Gastrocnemius medialis (tissue), 4 donors: ENCODE measurements around the gene GCK. TPM values are rescaled to one million over a fixed set of nuclear protein-coding genes. Genes with fewer than 3 reads are reported as not detected.

Experiments
- ATAC-seq, 2 donors: fragments of 150-250 bp; one replicate each; pipeline ENCODE4 v1.9.1; 2016
- DNase-seq, 2 donors: peaks; one replicate each; pipeline ENCODE4 v3.0.0-alpha.2; 2019
- H3K27ac ChIP-seq, 4 donors: fragments of 200-600 bp; sonication (generic); 1 replicate in 1 of 4; 2 replicates in 3 of 4; pipeline ENCODE4 v1.5.1; 2016 to 2018; ENCODE audit warnings: mild to moderate bottlenecking in 2 of 4, moderate library complexity in 1 of 4
- H3K27me3 ChIP-seq, 3 donors: fragments of 200-600 bp; sonication (generic) in 2 of 3; 1 replicate in 1 of 3; 2 replicates in 2 of 3; pipeline versions ENCODE4 v1.5.1 to v1.6.0; 2016 to 2019; ENCODE audit warnings: mild to moderate bottlenecking in 1 of 3, moderate library complexity in 1 of 3
- H3K36me3 ChIP-seq, 2 donors: fragments of 200-600 bp; sonication (generic) in 1 of 2; one replicate each; pipeline ENCODE4 v1.5.1; 2017 to 2018
- H3K4me1 ChIP-seq, 2 donors: fragments of 200-600 bp; sonication (generic) in 1 of 2; one replicate each; pipeline ENCODE4 v1.5.1; 2016 to 2017; ENCODE audit warnings: mild to moderate bottlenecking in 2 of 2
- H3K4me3 ChIP-seq, 4 donors: fragments of 200-600 bp; sonication (generic) in 3 of 4; 1 replicate in 1 of 4; 2 replicates in 3 of 4; pipeline ENCODE4 v1.5.1; 2016 to 2019; ENCODE audit warnings: mild to moderate bottlenecking in 2 of 4
- H3K9me3 ChIP-seq, 3 donors: fragments of 200-600 bp; sonication (generic) in 2 of 3; 1 replicate in 1 of 3; 2 replicates in 2 of 3; pipeline ENCODE4 v1.5.1; 2016 to 2019
- CTCF ChIP-seq, 5 experiments: fragments of 450-650 bp in 3 of 5; fragments of 200-600 bp in 2 of 5; sonication (generic) in 2 of 5; IDR thresholded peaks in 4 of 5; conservative IDR thresholded peaks in 1 of 5; 1 replicate in 4 of 5; 2 replicates in 1 of 5; pipeline ENCODE4 v1.5.1; 2016 to 2019; ENCODE audit warnings: antibody characterized with exemption in 5 of 5, mild to moderate bottlenecking in 3 of 5, moderate library complexity in 3 of 5
- POLR2A ChIP-seq, 2 donors: fragments of 450-650 bp; IDR thresholded peaks; one replicate each; pipeline ENCODE4 v1.6.1; 2017; ENCODE audit warnings: antibody characterized with exemption in 2 of 2, mild to moderate bottlenecking in 2 of 2, moderate library complexity in 2 of 2
- in situ Hi-C, 4 donors: fragments of 200-750 bp; cut with MboI; loops; one replicate each; pipeline versions ENCODE4 v1.15.0 to v1.8.0; 2017; ENCODE audit warnings: low sequenced_read_pairs in 4 of 4
- intact Hi-C: fragments of 100-400 bp; cut with DNase I; formaldehyde crosslinking; loops from one replicate; pipeline ENCODE4 v1.15.1; 2023; ENCODE audit warnings: low total_unique reads
- total RNA-seq, 4 donors: library from RNA; depleted of rRNA; stranded (reverse); fragments of >200 nt; gene quantifications; one replicate each; pipeline versions ENCODE4 v1.1.0 to v1.2.3, GENCODE V29; 2016

GCK gene
- total RNA-seq, 4 donors from 2014 or later = 0.33 TPM; not detected in 3

GRCh38 chr7:44099669-44100068 lies 89.6 kb downstream of the GCK start:
- intact Hi-C loops (no loop called here), in situ Hi-C loops (no loop called here)
- Histone ChIP-seq H3K4me3 (no peak overlapping the region), H3K27ac (no peak overlapping the region), H3K36me3 (no peaks in the 10 kb centered on the region), H3K27me3 (peaks cover 2 to 5% (median 3%) of the 10 kb centered on the region in 3 donors), H3K9me3 (no peaks in the 10 kb centered on the region), H3K4me1 (no peaks in the 10 kb centered on the region)
- ATAC-seq = no peak
- TF ChIP-seq POLR2A (IDR thresholded peaks at IDR 0.05) (no peak), CTCF (IDR thresholded peaks at IDR 0.05 in 4 of 5, conservative IDR thresholded peaks at IDR 0.05 in 1 of 5) (no peak)
- no peak for DNase-seq

GRCh38 chr7:44098092-44099068 lies 90.9 kb downstream of the GCK start:
- ATAC-seq (no peak), DNase-seq (no peak)
- Histone ChIP-seq H3K4me1 (no peaks in the 10 kb centered on the region), H3K4me3 (no peak overlapping the region), H3K36me3 (no peaks in the 10 kb centered on the region), H3K27me3 (no peaks in the 10 kb centered on the region), H3K27ac (no peak overlapping the region), H3K9me3 (no peaks in the 10 kb centered on the region)
- in situ Hi-C loops (no loop called here), intact Hi-C loops (no loop called here)
- TF ChIP-seq POLR2A (IDR thresholded peaks at IDR 0.05) = no peak
- TF ChIP-seq CTCF (IDR thresholded peaks at IDR 0.05 in 4 of 5, conservative IDR thresholded peaks at IDR 0.05 in 1 of 5) = no peak

GRCh38 chr7:44097064-44097932 lies 91.9 kb downstream of the GCK start:
- TF ChIP-seq POLR2A (IDR thresholded peaks at IDR 0.05) = no peak
- no peak for TF ChIP-seq CTCF (IDR thresholded peaks at IDR 0.05 in 4 of 5, conservative IDR thresholded peaks at IDR 0.05 in 1 of 5)
- DNase-seq (no peak), ATAC-seq (no peak)
- no peaks in the 10 kb centered on the region for H3K36me3 ChIP-seq
- in situ Hi-C loops (no loop called here), intact Hi-C loops (no loop called here)
- H3K9me3 ChIP-seq = no peaks in the 10 kb centered on the region
- H3K4me3 ChIP-seq = no peak overlapping the region
- H3K27me3 ChIP-seq = no peaks in the 10 kb centered on the region
- no peak overlapping the region for H3K27ac ChIP-seq
- no peaks in the 10 kb centered on the region for H3K4me1 ChIP-seq

- Histone ChIP-seq H3K4me1 (no peaks in the 10 kb centered on the region), H3K36me3 (no peaks in the 10 kb centered on the region)
- no peak for ATAC-seq
These were observed 92.8 kb downstream of the GCK start for GRCh38 chr7:44096326-44096881.

More at GRCh38 chr7:44096326-44096881, 92.8 kb downstream of the GCK start:
- no peaks in the 10 kb centered on the region for H3K27me3 ChIP-seq
- TF ChIP-seq POLR2A (IDR thresholded peaks at IDR 0.05) (no peak), CTCF (IDR thresholded peaks at IDR 0.05 in 4 of 5, conservative IDR thresholded peaks at IDR 0.05 in 1 of 5) (no peak)
- H3K4me3 ChIP-seq = no peak overlapping the region
- in situ Hi-C loops (no loop called here), intact Hi-C loops (no loop called here)
- no peak for DNase-seq
- no peak overlapping the region for H3K27ac ChIP-seq
- H3K9me3 ChIP-seq = no peaks in the 10 kb centered on the region
